MM.1S (cell line): Measurements from ENCODE around the gene OLFM4.

ENCODE experiments used
- DNase-seq: peaks from one replicate; pipeline ENCODE4 v3.0.0-alpha.2; 2015
- H2AFZ ChIP-seq: fragments of 300-600 bp; sonication (generic); 2 replicates; pipeline ENCODE4 v1.6.0; 2016; ENCODE audit warnings: antibody characterized with exemption, low read length
- H3F3A ChIP-seq: fragments of 300-600 bp; sonication (generic); 2 replicates; pipeline ENCODE4 v1.6.1; 2016; ENCODE audit warnings: mild to moderate bottlenecking, antibody characterized with exemption, low read length, moderate library complexity, mixed read lengths; ENCODE audit not compliant: insufficient read depth
- H3K27ac ChIP-seq: fragments of 300-600 bp; sonication (generic); 2 replicates; pipeline ENCODE4 v1.5.1; 2016; ENCODE audit warnings: mild to moderate bottlenecking, low read length
- H3K27me3 ChIP-seq: fragments of 300-600 bp; sonication (generic); replicated peaks from 2 replicates; pipeline ENCODE4 v1.6.0; 2016; ENCODE audit warnings: low read length; ENCODE audit not compliant: insufficient read depth
- H3K36me3 ChIP-seq: fragments of 300-600 bp; sonication (generic); replicated peaks from 2 replicates; pipeline ENCODE4 v1.6.1; 2016; ENCODE audit warnings: mild to moderate bottlenecking, low read length, mixed read lengths; ENCODE audit not compliant: insufficient read depth
- H3K4me1 ChIP-seq: fragments of 300-600 bp; sonication (generic); 2 replicates; pipeline ENCODE4 v1.6.1; 2016; ENCODE audit warnings: low read length, mixed read lengths
- H3K4me2 ChIP-seq: fragments of 300-600 bp; sonication (generic); 2 replicates; pipeline ENCODE4 v1.6.0; 2016; ENCODE audit warnings: low read depth, low read length
- H3K4me3 ChIP-seq: fragments of 300-600 bp; sonication (generic); 2 replicates; pipeline ENCODE4 v1.5.1; 2016; ENCODE audit warnings: low read length, mixed read lengths
- H3K79me2 ChIP-seq: fragments of 300-600 bp; sonication (generic); 2 replicates; pipeline ENCODE4 v1.6.1; 2016; ENCODE audit warnings: mixed run types, low read length, mixed read lengths
- H3K9ac ChIP-seq: fragments of 300-600 bp; sonication (generic); 2 replicates; pipeline ENCODE4 v1.6.1; 2016; ENCODE audit warnings: low read length, mixed read lengths
- H3K9me2 ChIP-seq: fragments of 300-600 bp; sonication (generic); replicated peaks from 2 replicates; pipeline ENCODE4 v1.6.1; 2016; ENCODE audit warnings: mild to moderate bottlenecking, low read length, mixed read lengths; ENCODE audit not compliant: insufficient read depth
- H3K9me3 ChIP-seq: fragments of 300-600 bp; sonication (generic); replicated peaks from 2 replicates; pipeline ENCODE4 v1.6.1; 2016; ENCODE audit warnings: mild to moderate bottlenecking, low read length, mixed read lengths; ENCODE audit not compliant: insufficient read depth
- H4K20me1 ChIP-seq: fragments of 300-600 bp; sonication (generic); 2 replicates; pipeline ENCODE4 v1.6.1; 2016; ENCODE audit warnings: mild to moderate bottlenecking, low read length, moderate library complexity, mixed read lengths; ENCODE audit not compliant: insufficient read depth
- CTCF ChIP-seq: fragments of 300-600 bp; sonication (generic); IDR thresholded peaks from 2 replicates; pipeline ENCODE4 v1.5.1; 2016; ENCODE audit warnings: antibody characterized with exemption, low read length, mixed read lengths
- EZH2 ChIP-seq: fragments of 300-600 bp; sonication (generic); optimal IDR thresholded peaks from 2 replicates; pipeline ENCODE3; 2017; ENCODE audit warnings: low read depth, mild to moderate bottlenecking, antibody characterized with exemption, low read length, mixed read lengths
- EZH2phosphoT487 ChIP-seq: fragments of 300-600 bp; sonication (generic); IDR thresholded peaks from 2 replicates; pipeline ENCODE4 v1.6.1; 2018; ENCODE audit warnings: antibody characterized with exemption, low read length

OLFM4 gene

GRCh38 chr13:53090461-53090860 lies 61.8 kb downstream of the OLFM4 start:
- Histone ChIP-seq H2AFZ (no peak overlapping the region), H3K36me3 (no peaks in the 10 kb centered on the region), H3K9ac (no peak overlapping the region), H3K4me3 (no peak overlapping the region), H3K9me2 (no peaks in the 10 kb centered on the region), H3K27me3 (no peaks in the 10 kb centered on the region), H3K4me2 (no peak overlapping the region), H3K9me3 (no peaks in the 10 kb centered on the region), H3K4me1 (no peaks in the 10 kb centered on the region), H3F3A (no peaks in the 10 kb centered on the region), H4K20me1 (no peaks in the 10 kb centered on the region), H3K79me2 (no peaks in the 10 kb centered on the region), H3K27ac (no peak overlapping the region)
- TF ChIP-seq EZH2 (no peak), CTCF (no peak), EZH2phosphoT487 (no peak)
- DNase-seq, result no peak

- DNase-seq, result no peak
- Histone ChIP-seq H3K4me2 (no peak overlapping the region), H3K9me2 (no peaks in the 10 kb centered on the region), H3K27ac (no peak overlapping the region), H3K4me1 (no peaks in the 10 kb centered on the region), H3K36me3 (no peaks in the 10 kb centered on the region), H2AFZ (no peak overlapping the region), H3K27me3 (no peaks in the 10 kb centered on the region), H3K9me3 (no peaks in the 10 kb centered on the region), H3K79me2 (no peaks in the 10 kb centered on the region), H4K20me1 (no peaks in the 10 kb centered on the region), H3F3A (no peaks in the 10 kb centered on the region), H3K9ac (no peak overlapping the region), H3K4me3 (no peak overlapping the region)
- TF ChIP-seq CTCF (no peak), EZH2phosphoT487 (no peak), EZH2 (no peak)
Observed at GRCh38 chr13:53092931-53093330, 64.3 kb downstream of the OLFM4 start.

GRCh38 chr13:53098455-53098854 lies 69.8 kb downstream of the OLFM4 start:
- Histone ChIP-seq H3F3A (no peaks in the 10 kb centered on the region), H3K9me3 (no peaks in the 10 kb centered on the region), H3K27ac (no peak overlapping the region), H3K4me2 (no peak overlapping the region), H2AFZ (no peak overlapping the region), H4K20me1 (no peaks in the 10 kb centered on the region), H3K79me2 (no peaks in the 10 kb centered on the region), H3K9ac (no peak overlapping the region), H3K27me3 (no peaks in the 10 kb centered on the region), H3K4me3 (no peak overlapping the region), H3K9me2 (no peaks in the 10 kb centered on the region), H3K36me3 (no peaks in the 10 kb centered on the region), H3K4me1 (no peaks in the 10 kb centered on the region)
- TF ChIP-seq EZH2phosphoT487 (no peak), EZH2 (no peak), CTCF (no peak)
- DNase-seq, result no peak
